Lung (tissue), 12 donors: ENCODE measurements around the gene ASGR1. TPM values are rescaled to one million over a fixed set of nuclear protein-coding genes. Genes with fewer than 3 reads are reported as not detected.

Experiments used
- ATAC-seq: fragments of 200-7000 bp; cut with Tn5 transposase; one replicate; pipeline ENCODE4 v1.9.1; 2020; ENCODE audit warnings: moderate number of reproducible peaks; ENCODE audit not compliant: insufficient read depth, low FRiP score
- DNase-seq, 3 donors: peaks; one replicate each; pipeline ENCODE4 v3.0.0-alpha.2; 2013 to 2017
- H3K27ac ChIP-seq, 2 donors: one replicate each; pipeline ENCODE4 v1.5.1; 2013; ENCODE audit warnings: mild to moderate bottlenecking in 2 of 2, moderate library complexity in 2 of 2, control low read depth in 1 of 2, inconsistent platforms in 1 of 2, low read depth in 1 of 2, low read length in 1 of 2
- H3K27me3 ChIP-seq, 3 donors: one replicate each; pipeline ENCODE4 v1.5.1; 2013; ENCODE audit warnings: low read length in 2 of 3; ENCODE audit not compliant: control insufficient read depth in 3 of 3, insufficient read depth in 3 of 3
- H3K36me3 ChIP-seq, 4 donors: one replicate each; pipeline ENCODE4 v1.5.1; 2013; ENCODE audit warnings: low read length in 4 of 4, mild to moderate bottlenecking in 1 of 4, moderate library complexity in 1 of 4; ENCODE audit not compliant: control insufficient read depth in 4 of 4, insufficient read depth in 4 of 4
- H3K4me1 ChIP-seq, 5 donors: one replicate each; pipeline ENCODE4 v1.5.1; 2013; ENCODE audit warnings: low read length in 5 of 5, mild to moderate bottlenecking in 2 of 5, moderate library complexity in 1 of 5; ENCODE audit not compliant: control insufficient read depth in 5 of 5, insufficient read depth in 5 of 5
- H3K4me3 ChIP-seq: one replicate; pipeline ENCODE4 v1.5.1; 2013; ENCODE audit warnings: mild to moderate bottlenecking, control low read depth, moderate library complexity
- H3K9ac ChIP-seq, 2 donors: one replicate each; pipeline ENCODE4 v1.5.1; 2013; ENCODE audit warnings: low read length in 2 of 2, control low read depth in 1 of 2; ENCODE audit not compliant: insufficient read depth in 1 of 2
- H3K9me3 ChIP-seq, 4 donors: one replicate each; pipeline ENCODE4 v1.5.1; 2013; ENCODE audit warnings: low read length in 3 of 4, mild to moderate bottlenecking in 1 of 4, moderate library complexity in 1 of 4; ENCODE audit not compliant: control insufficient read depth in 4 of 4, insufficient read depth in 3 of 4
- WGBS, 2 donors: extraction: QIAGEN DNeasy Blood & Tissue Kit; methylation state at CpG; one replicate each; pipeline ENCODE4 v1.1.7; 2013; 5-methylcytosine and 5-hydroxymethylcytosine counted together
- polyA plus RNA-seq, 2 donors: library from polyadenylated mRNA; stranded (reverse); fragments of 200-250 nt; gene quantifications; one replicate each; pipeline ENCODE4 v1.2.1, GENCODE V29; 2013
- total RNA-seq, 2 donors: library from RNA; depleted of rRNA in 1 of 2; stranded (reverse); fragments of >200 nt in 1 of 2; gene quantifications; one replicate each; pipeline ENCODE4 v1.2.1, GENCODE V29; 2014 to 2021
- TF ChIP-seq, protein P1 (sequence below): IDR thresholded peaks from 2 replicates; pipeline ENCODE4 v1.5.1; 2012; ENCODE audit warnings: mild to moderate bottlenecking; ENCODE audit errors: control extremely low read depth, extremely low read depth
- donor health status: control.
- donor health status: control.
- donor health status: Bipolar disorder and iron deficiency.
- donor health status: healthy.
- donor health status: DM: yes; HTN: yes; CAD: no.

Gene ASGR1
- total and polyA plus RNA-seq, 4 donors, result 5.9 to 11.2 (median 6.5) TPM

DNA sequence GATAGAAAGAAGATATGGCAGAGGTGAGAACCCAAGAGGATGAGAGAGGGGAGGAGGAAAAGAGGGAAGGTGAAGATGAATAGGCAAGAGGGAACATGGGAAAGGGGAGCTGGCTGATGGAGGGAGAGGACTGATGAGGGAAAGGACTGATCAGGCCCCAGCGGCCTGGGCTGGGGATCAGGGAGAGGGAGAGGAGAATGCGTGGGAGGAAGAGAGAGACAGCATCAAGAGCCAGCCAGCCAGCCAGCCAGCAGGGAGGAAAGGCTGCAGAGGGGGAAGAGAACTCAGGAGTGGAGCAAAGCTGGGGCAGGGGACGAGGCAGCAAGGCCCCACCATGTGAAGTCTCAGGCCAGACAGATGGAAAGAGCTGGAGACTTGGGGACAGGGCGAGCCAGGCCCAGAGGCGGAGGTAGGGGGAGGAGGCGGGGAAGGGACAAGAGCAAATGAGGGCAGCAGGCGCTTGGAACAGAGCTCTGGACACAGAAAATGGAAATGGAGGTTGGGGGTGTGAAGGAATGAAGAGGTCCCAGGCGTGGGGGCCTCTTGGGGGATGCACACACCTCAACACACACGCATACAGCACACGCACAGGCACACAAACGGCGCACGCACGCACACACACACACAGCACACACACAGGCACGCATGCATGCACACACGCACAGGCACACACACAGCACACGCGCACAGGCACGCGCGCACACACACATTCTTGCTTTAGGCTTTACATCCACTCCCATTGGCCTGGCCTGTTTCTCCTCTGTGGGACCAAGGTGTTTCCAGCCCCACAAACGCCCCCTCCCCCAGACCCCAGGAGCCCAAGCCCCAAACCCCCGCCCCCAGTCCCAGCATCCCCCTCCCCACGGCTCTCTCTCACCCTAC lies 28.2 kb upstream of the ASGR1 start:
- ATAC-seq (no peak), DNase-seq (no peak)
- TF ChIP-seq, protein P1, sequence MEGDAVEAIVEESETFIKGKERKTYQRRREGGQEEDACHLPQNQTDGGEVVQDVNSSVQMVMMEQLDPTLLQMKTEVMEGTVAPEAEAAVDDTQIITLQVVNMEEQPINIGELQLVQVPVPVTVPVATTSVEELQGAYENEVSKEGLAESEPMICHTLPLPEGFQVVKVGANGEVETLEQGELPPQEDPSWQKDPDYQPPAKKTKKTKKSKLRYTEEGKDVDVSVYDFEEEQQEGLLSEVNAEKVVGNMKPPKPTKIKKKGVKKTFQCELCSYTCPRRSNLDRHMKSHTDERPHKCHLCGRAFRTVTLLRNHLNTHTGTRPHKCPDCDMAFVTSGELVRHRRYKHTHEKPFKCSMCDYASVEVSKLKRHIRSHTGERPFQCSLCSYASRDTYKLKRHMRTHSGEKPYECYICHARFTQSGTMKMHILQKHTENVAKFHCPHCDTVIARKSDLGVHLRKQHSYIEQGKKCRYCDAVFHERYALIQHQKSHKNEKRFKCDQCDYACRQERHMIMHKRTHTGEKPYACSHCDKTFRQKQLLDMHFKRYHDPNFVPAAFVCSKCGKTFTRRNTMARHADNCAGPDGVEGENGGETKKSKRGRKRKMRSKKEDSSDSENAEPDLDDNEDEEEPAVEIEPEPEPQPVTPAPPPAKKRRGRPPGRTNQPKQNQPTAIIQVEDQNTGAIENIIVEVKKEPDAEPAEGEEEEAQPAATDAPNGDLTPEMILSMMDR, result no peak
- H3K9me3 ChIP-seq, result no peaks in the 10 kb centered on the region
- no peak overlapping the region for H3K9ac ChIP-seq
- H3K27ac ChIP-seq, result no peak overlapping the region
- WGBS, 2 donors, result 91 to 93% methylated on average over 24 of the region's 24 CpGs
- no peaks in the 10 kb centered on the region for H3K27me3 ChIP-seq
- no peak overlapping the region for H3K4me3 ChIP-seq
- peaks cover 0 to 24% (median 6%) of the 10 kb centered on the region in 5 donors for H3K4me1 ChIP-seq
- peaks cover 0 to 10% (median 6%) of the 10 kb centered on the region in 4 donors for H3K36me3 ChIP-seq

DNA sequence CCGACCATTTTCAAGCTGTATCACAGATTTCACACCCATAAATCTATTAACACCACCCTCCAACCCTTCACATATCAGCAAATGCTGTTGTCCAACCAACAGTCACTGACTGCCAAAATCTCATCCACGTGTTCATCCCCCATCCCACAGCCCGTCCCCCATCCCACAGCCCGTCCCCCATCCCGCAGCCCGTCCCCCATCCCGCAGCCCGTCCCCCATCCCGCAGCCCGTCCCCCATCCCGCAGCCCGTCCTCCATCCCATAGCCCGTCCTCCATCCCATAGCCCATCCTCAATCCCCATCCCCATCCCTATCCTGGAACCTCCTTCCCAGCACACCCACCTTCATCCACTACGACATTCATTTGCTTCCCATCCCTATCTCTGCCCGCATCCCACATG lies 26.4 kb upstream of the ASGR1 start:
- H3K4me3 ChIP-seq, result no peak overlapping the region
- no peaks in the 10 kb centered on the region for H3K9me3 ChIP-seq
- peaks cover 0 to 12% (median 6%) of the 10 kb centered on the region in 4 donors for H3K36me3 ChIP-seq
- no peak for ATAC-seq
- no peak for DNase-seq
- 57 to 70% methylated on average over 10 to 15 of the region's 15 CpGs for WGBS, 2 donors
- TF ChIP-seq, protein P1, result no peak
- H3K27me3 ChIP-seq, result no peaks in the 10 kb centered on the region
- H3K9ac ChIP-seq, result no peak overlapping the region
- H3K27ac ChIP-seq, result no peak overlapping the region
- H3K4me1 ChIP-seq, result peaks cover 0 to 17% (median 6%) of the 10 kb centered on the region in 5 donors

DNA sequence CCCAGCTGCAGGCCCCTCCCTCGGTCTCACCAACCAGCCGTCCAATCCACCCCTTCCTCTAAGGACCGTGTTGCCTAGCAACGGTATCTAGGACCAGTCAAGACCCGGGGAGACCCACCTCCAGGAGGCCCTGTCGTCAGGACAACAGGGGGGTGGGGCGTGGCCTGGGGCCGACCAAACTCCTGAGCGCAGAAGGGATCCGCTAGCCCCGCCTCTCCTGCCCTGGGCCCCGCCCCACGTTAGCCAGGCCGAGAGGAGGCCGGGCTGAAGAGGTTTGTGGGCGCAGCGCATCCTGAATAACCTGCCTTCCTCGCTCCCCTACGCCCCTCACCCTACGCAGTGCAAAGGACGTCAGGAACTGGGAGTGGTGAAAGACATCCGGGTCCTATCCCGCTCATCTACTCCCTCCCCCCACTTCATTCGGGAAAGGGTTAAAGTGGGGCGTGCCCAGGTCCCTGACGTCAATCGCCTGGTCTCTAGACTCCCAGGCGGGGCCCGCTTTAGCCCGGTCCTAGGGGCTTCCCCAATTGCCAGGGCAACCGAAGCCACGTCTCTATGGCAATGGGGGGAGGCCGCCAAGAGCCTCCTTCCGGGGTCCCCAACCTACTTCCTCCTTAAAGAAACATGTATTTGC lies 25.8 kb upstream of the ASGR1 start:
- Histone ChIP-seq H3K27me3 (no peaks in the 10 kb centered on the region), H3K9ac (no peak overlapping the region), H3K4me1 (peaks cover 0 to 17% (median 6%) of the 10 kb centered on the region in 5 donors), H3K27ac (peak overlapping the region in 1 of 2 donors; percentile 2), H3K36me3 (peaks cover 0 to 14% (median 6%) of the 10 kb centered on the region in 4 donors), H3K9me3 (no peaks in the 10 kb centered on the region), H3K4me3 (peak overlapping the region; percentile 2)
- 1% methylated on average over 32 to 34 of the region's 34 CpGs for WGBS, 2 donors
- TF ChIP-seq, protein P1, result no peak
- DNase-seq (peak; percentile 93 to 95 (median 95)), ATAC-seq (peak; percentile 78)
